ENCODE results near the gene FOXN3.

GRCh38 chr14:89205137-89205740 is 211.8 kb downstream of the FOXN3 start:
- TF ChIP-seq CTCF (conservative IDR thresholded peaks at IDR 0.05 in 1 of 2, IDR thresholded peaks at IDR 0.05 in 1 of 2; ENCODE audit: low read depth in 1 of 2, low read length in 2 of 2) (no peak), EZH2 (IDR thresholded peaks at IDR 0.05; ENCODE audit: low read length, missing control alignments) (no peak)
